ENCODE data around the gene RAD51B.

DNA sequence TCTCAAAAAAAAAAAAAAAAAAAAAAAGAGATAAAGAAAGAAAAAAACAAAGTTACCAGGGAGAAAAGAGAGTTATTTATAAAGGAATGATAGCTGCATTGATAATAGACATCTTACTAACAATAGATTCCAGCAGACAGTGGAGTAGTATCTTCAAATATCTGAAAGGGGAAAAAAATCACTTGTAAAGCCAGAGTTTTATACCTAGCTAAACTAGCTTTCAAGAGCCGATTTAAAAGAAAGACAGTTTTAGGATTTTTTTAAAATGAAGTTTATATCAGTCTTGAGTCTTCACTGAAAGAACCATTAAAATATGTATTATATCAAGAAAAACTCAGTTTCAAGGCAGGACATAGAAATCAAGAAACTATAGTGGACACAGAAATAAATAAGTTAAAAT is 710.9 kb downstream of the RAD51B start:
- TF ChIP-seq, protein P1, sequence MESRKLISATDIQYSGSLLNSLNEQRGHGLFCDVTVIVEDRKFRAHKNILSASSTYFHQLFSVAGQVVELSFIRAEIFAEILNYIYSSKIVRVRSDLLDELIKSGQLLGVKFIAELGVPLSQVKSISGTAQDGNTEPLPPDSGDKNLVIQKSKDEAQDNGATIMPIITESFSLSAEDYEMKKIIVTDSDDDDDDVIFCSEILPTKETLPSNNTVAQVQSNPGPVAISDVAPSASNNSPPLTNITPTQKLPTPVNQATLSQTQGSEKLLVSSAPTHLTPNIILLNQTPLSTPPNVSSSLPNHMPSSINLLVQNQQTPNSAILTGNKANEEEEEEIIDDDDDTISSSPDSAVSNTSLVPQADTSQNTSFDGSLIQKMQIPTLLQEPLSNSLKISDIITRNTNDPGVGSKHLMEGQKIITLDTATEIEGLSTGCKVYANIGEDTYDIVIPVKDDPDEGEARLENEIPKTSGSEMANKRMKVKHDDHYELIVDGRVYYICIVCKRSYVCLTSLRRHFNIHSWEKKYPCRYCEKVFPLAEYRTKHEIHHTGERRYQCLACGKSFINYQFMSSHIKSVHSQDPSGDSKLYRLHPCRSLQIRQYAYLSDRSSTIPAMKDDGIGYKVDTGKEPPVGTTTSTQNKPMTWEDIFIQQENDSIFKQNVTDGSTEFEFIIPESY (CRISPR knock-in tag; IDR thresholded peaks at IDR 0.05) = no peak
- TF ChIP-seq NFE2L1 (tag; IDR thresholded peaks at IDR 0.05; ENCODE audit: borderline replicate concordance, low read depth) (no peak), TARDBP (IDR thresholded peaks at IDR 0.05) (no peak), ELF1 (tag; IDR thresholded peaks at IDR 0.05) (no peak), ELF4 (CRISPR knock-in tag; IDR thresholded peaks at IDR 0.05) (no peak), NUFIP1 (IDR thresholded peaks at IDR 0.05; ENCODE audit: partially characterized antibody) (no peak), TEAD4 (IDR thresholded peaks at IDR 0.05; ENCODE audit: low read length) (no peak), TEAD4 (CRISPR knock-in tag; IDR thresholded peaks at IDR 0.05; ENCODE audit: borderline replicate concordance) (no peak), CREM (IDR thresholded peaks at IDR 0.05; ENCODE audit: low read depth) (no peak), GABPA (tag; conservative IDR thresholded peaks at IDR 0.05; ENCODE audit: low read depth) (no peak)
- TF ChIP-seq, protein P2, sequence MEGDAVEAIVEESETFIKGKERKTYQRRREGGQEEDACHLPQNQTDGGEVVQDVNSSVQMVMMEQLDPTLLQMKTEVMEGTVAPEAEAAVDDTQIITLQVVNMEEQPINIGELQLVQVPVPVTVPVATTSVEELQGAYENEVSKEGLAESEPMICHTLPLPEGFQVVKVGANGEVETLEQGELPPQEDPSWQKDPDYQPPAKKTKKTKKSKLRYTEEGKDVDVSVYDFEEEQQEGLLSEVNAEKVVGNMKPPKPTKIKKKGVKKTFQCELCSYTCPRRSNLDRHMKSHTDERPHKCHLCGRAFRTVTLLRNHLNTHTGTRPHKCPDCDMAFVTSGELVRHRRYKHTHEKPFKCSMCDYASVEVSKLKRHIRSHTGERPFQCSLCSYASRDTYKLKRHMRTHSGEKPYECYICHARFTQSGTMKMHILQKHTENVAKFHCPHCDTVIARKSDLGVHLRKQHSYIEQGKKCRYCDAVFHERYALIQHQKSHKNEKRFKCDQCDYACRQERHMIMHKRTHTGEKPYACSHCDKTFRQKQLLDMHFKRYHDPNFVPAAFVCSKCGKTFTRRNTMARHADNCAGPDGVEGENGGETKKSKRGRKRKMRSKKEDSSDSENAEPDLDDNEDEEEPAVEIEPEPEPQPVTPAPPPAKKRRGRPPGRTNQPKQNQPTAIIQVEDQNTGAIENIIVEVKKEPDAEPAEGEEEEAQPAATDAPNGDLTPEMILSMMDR (IDR thresholded peaks at IDR 0.05 in 2 of 3, conservative IDR thresholded peaks at IDR 0.05 in 1 of 3; ENCODE audit: insufficient read depth in 2 of 3, low read depth in 1 of 3, low read length in 3 of 3) = no peak
- TF ChIP-seq, protein P3, sequence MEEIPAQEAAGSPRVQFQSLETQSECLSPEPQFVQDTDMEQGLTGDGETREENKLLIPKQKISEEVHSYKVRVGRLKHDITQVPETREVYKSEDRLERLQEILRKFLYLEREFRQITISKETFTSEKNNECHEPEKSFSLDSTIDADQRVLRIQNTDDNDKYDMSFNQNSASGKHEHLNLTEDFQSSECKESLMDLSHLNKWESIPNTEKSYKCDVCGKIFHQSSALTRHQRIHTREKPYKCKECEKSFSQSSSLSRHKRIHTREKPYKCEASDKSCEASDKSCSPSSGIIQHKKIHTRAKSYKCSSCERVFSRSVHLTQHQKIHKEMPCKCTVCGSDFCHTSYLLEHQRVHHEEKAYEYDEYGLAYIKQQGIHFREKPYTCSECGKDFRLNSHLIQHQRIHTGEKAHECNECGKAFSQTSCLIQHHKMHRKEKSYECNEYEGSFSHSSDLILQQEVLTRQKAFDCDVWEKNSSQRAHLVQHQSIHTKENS (CRISPR knock-in tag; IDR thresholded peaks at IDR 0.05) = no peak

Data from K562 (cell line).